Measurements from ENCODE around the gene BRD4.

Gene BRD4

DNA sequence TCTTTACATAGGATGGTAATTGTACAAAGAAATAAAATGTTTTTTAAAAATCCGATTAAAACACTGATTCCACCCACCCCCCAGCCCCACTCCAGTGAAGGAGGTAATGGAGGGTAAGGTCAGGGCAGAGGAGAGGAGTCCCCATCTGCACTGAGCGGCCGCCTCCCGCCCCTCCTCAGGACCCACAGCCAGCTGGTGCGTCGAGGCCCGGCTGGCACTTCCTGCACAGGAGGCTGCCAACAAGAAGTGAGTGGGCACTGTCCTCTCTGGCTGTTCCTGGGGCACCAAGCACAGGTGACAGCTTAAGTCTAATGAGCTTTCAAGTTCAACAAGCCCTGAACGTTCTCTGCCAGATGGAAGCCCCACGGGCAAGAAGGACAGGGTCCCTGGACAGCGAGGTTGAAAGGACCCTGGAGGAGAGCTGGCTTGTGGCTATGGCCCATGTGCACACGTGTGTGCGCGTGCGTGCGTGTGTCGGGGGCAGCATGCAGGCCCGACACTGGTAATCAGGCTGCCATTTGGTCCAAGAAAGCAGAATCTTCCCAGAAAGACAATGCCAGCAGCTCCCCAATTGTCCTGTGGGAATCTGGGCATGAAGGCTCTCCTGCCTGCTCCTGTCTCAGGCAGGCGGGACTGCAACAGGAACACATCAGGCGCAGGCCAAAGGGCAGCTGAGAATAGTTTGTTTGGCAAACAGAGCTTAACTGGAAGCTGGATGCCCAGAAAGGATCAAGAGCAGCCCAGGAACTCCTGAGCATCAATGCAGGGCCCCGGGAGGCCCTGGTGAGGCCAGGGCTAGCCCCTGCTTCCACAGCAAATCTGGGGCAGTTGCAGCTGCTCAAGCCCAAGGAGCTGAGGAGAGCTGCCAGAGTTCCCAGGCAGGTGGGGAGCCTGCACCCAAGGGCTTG, 85.0 kb downstream of the BRD4 start:
- DNase-seq: no peak

GRCh38 chr19:15246198-15246481, 86.2 kb downstream of the BRD4 start:
- no peak for DNase-seq

DNA sequence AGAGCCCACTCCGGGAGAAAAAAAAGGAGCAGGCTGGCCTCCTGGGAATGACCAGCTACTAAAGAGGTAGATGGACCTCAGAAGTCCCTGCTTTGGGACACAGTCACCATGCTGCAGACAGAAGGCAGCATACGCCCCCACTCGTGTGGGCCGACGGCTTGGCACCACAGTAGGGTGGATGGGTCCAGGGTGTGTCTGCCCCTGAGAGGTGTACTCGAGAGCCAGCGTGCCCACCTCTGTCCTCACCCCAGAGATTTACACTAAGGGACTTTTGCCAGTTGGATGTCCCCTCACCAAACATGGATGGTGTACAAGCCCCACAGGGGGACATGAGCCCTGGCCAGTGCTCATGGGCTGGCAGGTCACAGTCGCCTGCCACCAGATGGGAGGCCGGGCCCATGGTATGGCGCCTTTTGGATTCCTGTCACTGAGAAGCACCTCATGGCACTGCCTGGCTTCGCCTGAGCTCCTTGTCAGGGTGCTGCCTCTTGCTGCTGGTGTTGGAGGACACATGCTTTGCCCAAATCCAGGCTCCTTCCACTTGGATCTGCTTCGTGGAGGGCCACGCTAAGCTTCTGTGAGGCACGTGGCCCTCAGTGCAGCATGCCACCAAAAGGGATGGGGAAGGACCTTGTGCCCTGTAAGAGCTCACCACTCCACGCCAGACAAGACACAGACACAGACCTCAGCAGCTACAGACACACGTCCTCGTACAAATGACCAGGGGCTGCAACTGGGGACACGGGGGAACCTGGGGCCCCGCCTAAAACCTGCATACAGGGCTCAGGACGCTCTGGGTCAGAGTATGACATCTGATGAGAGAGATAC, 86.8 kb downstream of the BRD4 start:
- DNase-seq: no peak

- no peak for DNase-seq
These were observed 87.5 kb downstream of the BRD4 start for GRCh38 chr19:15244808-15245207.

DNA sequence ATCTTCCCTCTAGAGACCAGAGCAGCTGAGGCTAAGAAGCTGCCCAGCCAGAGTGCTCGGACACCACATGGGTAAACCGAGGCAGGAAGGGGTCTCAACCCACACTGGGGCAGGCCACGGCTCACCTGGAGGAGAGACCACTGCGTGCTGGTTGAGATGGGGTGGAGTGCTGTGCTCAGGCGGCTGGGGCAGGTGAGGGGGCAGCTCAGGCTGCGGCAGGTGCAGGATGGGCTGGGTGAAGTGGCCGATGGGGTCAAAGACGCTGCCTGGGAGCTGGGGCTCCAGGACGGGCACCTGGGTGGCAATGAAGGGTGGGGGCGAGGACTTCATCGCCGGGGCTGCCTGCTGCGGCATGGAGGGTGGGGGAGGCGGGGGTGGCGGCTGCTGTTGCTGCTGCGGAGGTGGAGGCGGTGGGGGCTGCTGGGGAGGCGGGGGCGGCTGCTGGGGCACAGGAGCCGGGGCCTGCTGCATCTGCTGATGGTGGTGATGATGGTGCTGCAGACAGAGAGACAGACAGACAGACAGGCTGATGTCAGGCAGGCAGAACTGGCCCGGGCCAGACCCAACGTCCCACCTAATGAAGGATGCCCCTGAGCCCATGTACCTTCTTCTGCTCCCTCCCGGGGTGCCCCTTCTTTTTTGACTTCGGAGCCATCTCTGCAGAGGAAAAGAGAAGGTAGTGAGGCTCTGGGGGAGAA, 88.1 kb downstream of the BRD4 start:
- DNase-seq: no peak

DNA sequence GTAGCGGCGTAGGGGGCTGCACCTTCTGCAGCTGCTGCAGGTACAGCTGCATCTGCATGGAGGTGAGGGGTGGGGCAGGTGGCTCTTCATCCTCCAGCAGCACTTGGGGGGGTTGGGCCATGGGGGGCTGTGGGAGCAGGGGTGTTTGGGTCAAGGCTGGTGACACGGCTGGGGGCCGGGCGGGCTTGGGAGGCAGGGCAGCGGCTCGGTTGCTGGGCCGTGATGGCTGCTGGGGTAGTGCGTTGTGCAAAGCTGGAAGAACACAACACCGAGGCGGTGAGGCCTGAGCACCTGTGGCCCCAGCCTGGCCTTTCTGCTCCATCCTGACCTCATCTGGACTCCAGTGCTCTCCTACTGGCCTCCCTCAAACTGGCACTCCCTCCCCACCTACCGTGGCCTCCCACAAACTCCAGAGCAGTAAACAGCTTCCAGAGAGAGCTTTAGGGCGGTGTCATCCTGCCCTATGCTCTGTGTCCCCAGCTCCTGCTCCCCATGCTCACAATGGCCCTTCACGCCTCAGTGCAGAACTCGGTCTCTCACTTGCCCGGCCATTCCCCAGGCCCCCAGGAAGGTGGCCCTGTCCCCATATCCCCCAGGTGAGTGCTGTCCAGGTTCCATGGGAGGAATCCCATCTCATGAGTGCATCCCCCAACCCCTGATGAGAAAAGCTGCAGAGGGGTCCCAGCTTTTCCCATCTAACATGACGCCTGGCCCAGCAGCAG, 88.9 kb downstream of the BRD4 start:
- DNase-seq: no peak

- DNase-seq: no peak
These were observed 91.0 kb downstream of the BRD4 start for GRCh38 chr19:15241259-15241910.

GRCh38 chr19:15240515-15240914, 91.8 kb downstream of the BRD4 start:
- DNase-seq: no peak

- DNase-seq: no peak
These were observed 92.9 kb downstream of the BRD4 start for GRCh38 chr19:15239337-15239949.

DNA sequence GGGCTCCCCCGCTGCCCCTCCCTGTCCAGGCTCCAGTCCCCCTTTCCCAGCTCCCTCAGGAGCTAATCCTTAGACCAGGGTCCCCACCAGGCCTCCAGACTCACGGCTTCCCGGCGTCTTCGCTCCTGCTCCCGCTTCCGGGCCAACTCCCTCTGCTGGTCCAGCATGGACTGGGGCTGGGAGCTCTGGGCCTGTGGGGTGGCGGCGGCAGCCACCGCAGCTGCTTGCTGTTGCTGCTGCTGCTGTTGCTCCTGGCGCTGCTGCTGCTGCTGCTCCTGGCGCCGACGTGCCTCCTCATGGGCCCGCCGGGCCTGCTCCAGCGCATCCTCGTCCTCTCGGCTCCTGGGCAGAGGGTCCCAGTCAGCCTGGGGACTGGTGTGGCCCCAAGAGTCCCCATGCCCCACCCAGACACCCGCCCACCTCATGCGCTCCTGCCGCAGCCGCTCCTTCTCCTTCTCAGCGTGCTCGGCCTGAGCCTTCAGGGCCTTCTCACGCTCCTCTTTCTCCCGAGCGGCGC, 93.6 kb downstream of the BRD4 start:
- DNase-seq: no peak

GRCh38 chr19:15237759-15238638, 94.3 kb downstream of the BRD4 start:
- no peak for DNase-seq

DNA sequence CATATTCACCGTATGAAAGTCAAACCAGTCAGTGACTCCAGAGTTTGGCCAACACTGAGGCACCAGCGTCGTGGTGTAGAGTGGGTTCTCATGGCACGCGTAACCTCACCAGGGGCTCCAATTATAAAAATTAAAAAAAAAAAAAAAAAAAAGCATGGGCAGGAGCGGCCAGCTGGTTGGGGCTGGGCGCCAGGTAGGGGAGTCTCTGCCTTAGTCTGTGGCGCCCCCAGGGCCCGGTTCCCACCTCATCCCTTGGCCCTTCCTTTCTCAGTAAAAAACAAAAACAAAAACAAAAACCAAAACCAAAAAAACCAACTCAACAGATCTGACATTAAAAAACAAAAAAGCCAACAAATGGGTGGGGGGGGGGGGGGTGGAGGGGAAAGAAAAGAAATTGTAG, 95.5 kb downstream of the BRD4 start:
- DNase-seq: no peak

GRCh38 chr19:15235781-15236180, 96.6 kb downstream of the BRD4 start:
- no peak for DNase-seq

GRCh38 chr19:15234431-15235130, 97.8 kb downstream of the BRD4 start:
- DNase-seq: no peak

DNA sequence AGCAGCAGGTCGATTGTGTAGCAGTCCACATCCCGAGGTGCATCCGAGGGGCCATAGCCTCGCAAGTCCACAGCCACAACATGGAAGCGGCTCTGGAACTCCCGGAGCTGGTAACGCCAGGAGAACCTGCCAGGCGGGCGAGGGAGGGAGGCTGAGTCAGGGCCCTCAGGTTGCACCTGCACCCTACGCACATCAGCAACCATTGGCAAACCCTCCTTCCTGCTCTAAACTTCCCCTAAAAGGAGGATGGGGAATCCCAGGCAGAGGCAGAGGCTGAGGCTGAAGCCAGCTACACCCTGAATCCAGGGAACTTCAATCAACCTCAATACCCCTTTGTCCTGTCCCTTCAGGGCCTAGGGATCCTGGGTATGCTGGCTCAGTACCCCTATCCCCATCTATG, 101.1 kb downstream of the BRD4 start:
- DNase-seq: no peak

GRCh38 chr19:15227261-15227660, 105.1 kb downstream of the BRD4 start:
- no peak for DNase-seq

GRCh38 chr19:15225760-15226159, 106.6 kb downstream of the BRD4 start:
- no peak for DNase-seq

- no peak for DNase-seq
These were observed 108.5 kb downstream of the BRD4 start for GRCh38 chr19:15223649-15224361.

Measured in CD4-positive, alpha-beta T cell treated with Interleukin-21 for 1 hour (primary cell).